Endodermal cell (in vitro differentiated cells): ENCODE data around the gene WDFY2. TPM values are rescaled to one million over a fixed set of nuclear protein-coding genes. Genes with fewer than 3 reads are reported as not detected.

Experiments used
- DNase-seq: peaks from one replicate; pipeline ENCODE4 v3.0.0-alpha.2; 2017
- H3K27ac ChIP-seq: 2 replicates; pipeline ENCODE4 v1.5.1; 2013; ENCODE audit warnings: mild to moderate bottlenecking, low read depth, low read length, moderate library complexity
- H3K27me3 ChIP-seq: 2 replicates; pipeline ENCODE4 v1.6.1; 2013; ENCODE audit warnings: mild to moderate bottlenecking, low read length, moderate library complexity; ENCODE audit not compliant: insufficient read depth, control insufficient read depth, poor library complexity, severe bottlenecking
- H3K36me3 ChIP-seq: 2 replicates; pipeline ENCODE4 v1.7.0; 2013; ENCODE audit warnings: mild to moderate bottlenecking, low read length, moderate library complexity; ENCODE audit not compliant: control insufficient read depth, insufficient read depth
- H3K4me1 ChIP-seq: one replicate; pipeline ENCODE4 v1.7.0; 2013; ENCODE audit warnings: low read length; ENCODE audit not compliant: control insufficient read depth, insufficient read depth
- H3K4me3 ChIP-seq: 2 replicates; pipeline ENCODE4 v1.5.1; 2013; ENCODE audit warnings: mild to moderate bottlenecking, low read length, moderate library complexity
- H3K9ac ChIP-seq: 2 replicates; pipeline ENCODE4 v1.6.1; 2013; ENCODE audit warnings: mild to moderate bottlenecking, low read length, moderate library complexity; ENCODE audit not compliant: poor library complexity, severe bottlenecking; ENCODE audit errors: extremely low read depth
- H3K9me3 ChIP-seq: 2 replicates; pipeline ENCODE4 v1.6.1; 2013; ENCODE audit warnings: mild to moderate bottlenecking, low read length, moderate library complexity; ENCODE audit not compliant: control insufficient read depth
- H3K27ac Mint-ChIP-seq: 2 replicates; pipeline ENCODE4 v1.8.0; 2020; ENCODE audit warnings: mixed read lengths
- H3K27me3 Mint-ChIP-seq: 2 replicates; pipeline ENCODE4 v1.8.0; 2021; ENCODE audit warnings: mild to moderate bottlenecking, mixed read lengths; ENCODE audit not compliant: insufficient read depth
- H3K36me3 Mint-ChIP-seq: 2 replicates; pipeline ENCODE4 v1.8.0; 2020; ENCODE audit warnings: low read depth, mixed read lengths
- H3K4me1 Mint-ChIP-seq: 2 replicates; pipeline ENCODE4 v1.8.0; 2020; ENCODE audit warnings: mixed read lengths
- H3K4me3 Mint-ChIP-seq: 2 replicates; pipeline ENCODE4 v1.8.0; 2020; ENCODE audit warnings: mild to moderate bottlenecking, moderate library complexity, mixed read lengths
- H3K9me3 Mint-ChIP-seq: 2 replicates; pipeline ENCODE4 v1.8.0; 2020; ENCODE audit warnings: mild to moderate bottlenecking, mixed read lengths
- WGBS, 2 experiments: methylation state at CpG; one replicate each; pipeline versions ENCODE4 v1.1.5 to v1.1.7; 2013; ENCODE audit warnings: missing lambda C conversion rate in 2 of 2, mixed read lengths in 1 of 2; ENCODE audit not compliant: insufficient coverage in 1 of 2, insufficient read length in 1 of 2; 5-methylcytosine and 5-hydroxymethylcytosine counted together
- total RNA-seq, 2 donors: library from RNA; stranded (reverse); fragmentation: NEBNext Ultra II Directional in 1 of 2; extraction: Animal tissue kit (Norgen Biotek cat#: 25700) in 1 of 2; gene quantifications; 2 replicates in 1 of 2; 3 replicates in 1 of 2; pipeline ENCODE4 v1.2.1, GENCODE V29; 2021
- TF ChIP-seq, protein P1 (sequence below): fragments of 200-600 bp; sonication (generic); conservative IDR thresholded peaks from 2 replicates; pipeline ENCODE4 v1.5.0; 2021; ENCODE audit warnings: antibody characterized with exemption, mild to moderate bottlenecking

The WDFY2 gene
- total RNA-seq, 2 donors from 2014 or later, result 20.6 to 28.0 TPM

- Mint-ChIP-seq H3K36me3 (peaks cover 3% of the 10 kb centered on the region), H3K27me3 (no peaks in the 10 kb centered on the region), H3K27ac (peak overlapping the region; percentile 98), H3K4me3 (peak overlapping the region; percentile 79), H3K9me3 (no peaks in the 10 kb centered on the region), H3K4me1 (peaks cover 51% of the 10 kb centered on the region)
- no peak for DNase-seq
- H3K9ac ChIP-seq, result no peak overlapping the region
- TF ChIP-seq, protein P1, sequence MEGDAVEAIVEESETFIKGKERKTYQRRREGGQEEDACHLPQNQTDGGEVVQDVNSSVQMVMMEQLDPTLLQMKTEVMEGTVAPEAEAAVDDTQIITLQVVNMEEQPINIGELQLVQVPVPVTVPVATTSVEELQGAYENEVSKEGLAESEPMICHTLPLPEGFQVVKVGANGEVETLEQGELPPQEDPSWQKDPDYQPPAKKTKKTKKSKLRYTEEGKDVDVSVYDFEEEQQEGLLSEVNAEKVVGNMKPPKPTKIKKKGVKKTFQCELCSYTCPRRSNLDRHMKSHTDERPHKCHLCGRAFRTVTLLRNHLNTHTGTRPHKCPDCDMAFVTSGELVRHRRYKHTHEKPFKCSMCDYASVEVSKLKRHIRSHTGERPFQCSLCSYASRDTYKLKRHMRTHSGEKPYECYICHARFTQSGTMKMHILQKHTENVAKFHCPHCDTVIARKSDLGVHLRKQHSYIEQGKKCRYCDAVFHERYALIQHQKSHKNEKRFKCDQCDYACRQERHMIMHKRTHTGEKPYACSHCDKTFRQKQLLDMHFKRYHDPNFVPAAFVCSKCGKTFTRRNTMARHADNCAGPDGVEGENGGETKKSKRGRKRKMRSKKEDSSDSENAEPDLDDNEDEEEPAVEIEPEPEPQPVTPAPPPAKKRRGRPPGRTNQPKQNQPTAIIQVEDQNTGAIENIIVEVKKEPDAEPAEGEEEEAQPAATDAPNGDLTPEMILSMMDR, result no peak
- peaks cover 16% of the 10 kb centered on the region for H3K4me1 ChIP-seq
- 66 to 75% methylated on average over 5 to 7 of the region's 7 CpGs for WGBS, 2 experiments
- no peaks in the 10 kb centered on the region for H3K36me3 ChIP-seq
- H3K4me3 ChIP-seq, result no peak overlapping the region
- peak overlapping the region; percentile 73 for H3K27ac ChIP-seq
- no peaks in the 10 kb centered on the region for H3K9me3 ChIP-seq
- no peaks in the 10 kb centered on the region for H3K27me3 ChIP-seq
Observed at GRCh38 chr13:51801631-51802099, 217.4 kb downstream of the WDFY2 start.

- H3K36me3 Mint-ChIP-seq, result no peaks in the 10 kb centered on the region
- Histone ChIP-seq H3K27me3 (no peaks in the 10 kb centered on the region), H3K4me1 (peaks cover 9% of the 10 kb centered on the region), H3K9me3 (no peaks in the 10 kb centered on the region), H3K9ac (peak overlapping the region; percentile 92), H3K4me3 (peak overlapping the region; percentile 92), H3K27ac (peak overlapping the region; percentile 92), H3K36me3 (no peaks in the 10 kb centered on the region)
- WGBS, 2 experiments, result 64 to 89% methylated on average over 5 to 9 of the region's 9 CpGs
- DNase-seq, result peak; percentile 75
- peak overlapping the region; percentile 79 for H3K4me3 Mint-ChIP-seq
- TF ChIP-seq, protein P1, result no peak
- H3K9me3 Mint-ChIP-seq, result no peaks in the 10 kb centered on the region
- H3K4me1 Mint-ChIP-seq, result peaks cover 49% of the 10 kb centered on the region
- no peaks in the 10 kb centered on the region for H3K27me3 Mint-ChIP-seq
- H3K27ac Mint-ChIP-seq, result peak overlapping the region; percentile 98
Observed at GRCh38 chr13:51802631-51803418, 218.6 kb downstream of the WDFY2 start.

DNA sequence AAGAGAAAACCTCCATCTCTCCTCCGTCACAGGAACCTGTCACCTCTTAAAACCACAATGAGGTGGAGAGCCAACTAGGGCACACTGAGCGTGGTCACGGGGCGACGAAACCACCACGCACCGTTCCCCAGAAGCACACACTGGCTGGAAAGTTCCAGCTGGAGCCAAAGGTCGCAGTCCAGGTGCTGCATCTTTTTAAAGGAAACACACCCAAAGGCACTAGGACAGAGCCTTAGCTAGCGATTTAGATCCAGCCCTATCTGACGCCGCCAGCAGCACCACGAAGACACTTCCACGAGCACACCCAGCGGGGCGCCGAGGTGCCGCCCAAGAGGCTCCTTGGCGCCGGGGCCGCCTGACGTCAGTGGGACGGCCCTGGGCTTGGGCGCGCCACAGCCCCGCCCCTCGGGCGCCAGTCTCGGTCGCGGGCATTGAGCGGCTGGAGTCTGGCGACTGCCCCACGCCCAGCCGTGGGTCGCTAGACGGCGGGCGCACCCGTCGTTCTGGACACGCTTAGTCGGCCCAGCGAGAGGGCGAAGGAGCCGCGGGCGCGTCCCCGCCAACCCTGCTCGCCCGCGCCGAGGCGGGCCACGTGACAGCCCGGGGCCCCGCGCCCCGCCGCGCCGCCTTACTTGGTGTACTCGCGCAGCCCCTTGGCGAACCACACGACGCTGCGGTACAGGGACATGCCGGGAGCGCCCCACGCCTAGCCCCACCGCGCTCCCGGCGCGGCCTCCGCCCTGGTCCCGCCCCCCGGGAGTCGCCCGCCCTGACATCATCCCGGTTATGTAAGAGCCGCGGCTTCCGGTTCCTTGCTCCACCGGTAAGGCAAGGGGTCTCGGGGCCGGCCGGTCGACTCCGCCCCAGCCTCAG lies 219.4 kb downstream of the WDFY2 start, which contains the start of gene DHRS12:
Gene DHRS12 (minus strand): TSS at position 742 of the 873 bp plus-strand sequence. CDS start 4,504 bp downstream, outside the sequence.
- peak within 1 kb of the TSS; percentile 92 for H3K9ac ChIP-seq
- TF ChIP-seq, protein P1, result no peak
- DNase-seq, result peak; percentile 92
- Mint-ChIP-seq H3K27me3 (no peaks in the 10 kb centered on the region), H3K9me3 (no peaks in the 10 kb centered on the region), H3K4me1 (peaks cover 47% of the 10 kb centered on the region), H3K27ac (peak within 1 kb of the TSS; percentile 98), H3K36me3 (no peaks in the 10 kb centered on the region), H3K4me3 (peak within 1 kb of the TSS; percentile 79)
- no peaks in the 10 kb centered on the region for H3K9me3 ChIP-seq
- H3K4me1 ChIP-seq, result peaks cover 9% of the 10 kb centered on the region
- peak within 1 kb of the TSS; percentile 92 for H3K4me3 ChIP-seq
- WGBS, 2 experiments, result 2 to 8% methylated on average over 27 to 91 of the region's 91 CpGs
- H3K27me3 ChIP-seq, result no peaks in the 10 kb centered on the region
- H3K27ac ChIP-seq, result peak within 1 kb of the TSS; percentile 92
- no peaks in the 10 kb centered on the region for H3K36me3 ChIP-seq
